ENCODE data around the gene NFE2L2. TPM values are rescaled to one million over a fixed set of nuclear protein-coding genes. Genes with fewer than 3 reads are reported as not detected.
"Not testable (repeated sequence)": the region's sequence is repeated elsewhere in the genome, so short reads cannot be mapped to it uniquely, and the experiment has no call there.

The NFE2L2 gene
- total RNA-seq, 2 donors from 2014 or later: 45.1 to 55.4 TPM

DNA sequence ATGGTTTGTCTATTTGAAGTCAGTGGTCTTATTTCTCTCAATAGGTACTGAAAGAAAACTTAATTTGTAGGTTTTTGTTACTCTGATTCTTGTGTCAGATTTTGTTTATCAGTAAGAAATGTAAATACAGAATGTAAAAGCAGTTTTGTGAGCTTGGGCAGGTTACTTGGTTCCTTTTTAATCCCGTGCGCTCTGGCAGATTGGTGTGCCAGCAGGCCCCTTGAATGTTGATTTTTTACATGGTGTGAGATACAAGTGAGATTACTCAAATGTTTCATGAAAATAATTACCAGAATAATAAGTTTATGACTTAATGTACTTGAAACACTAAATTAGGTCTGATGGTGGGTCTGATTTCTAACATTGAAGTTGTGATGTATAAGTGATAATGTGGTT, 38.6 kb downstream of the NFE2L2 start:
- intact Hi-C loops (cut with DNase I): no loop called here
- 47 to 62% methylated on average over 2 of the region's 2 CpGs for WGBS, 2 donors
- no peaks in the 10 kb centered on the region for H3K4me1 ChIP-seq
- H3K27me3 ChIP-seq: no peaks in the 10 kb centered on the region
- ATAC-seq: no peak
- TF ChIP-seq POLR2A (IDR thresholded peaks at IDR 0.05) (no peak), CTCF (IDR thresholded peaks at IDR 0.05) (no peak)
- H3K9me3 ChIP-seq: no peaks in the 10 kb centered on the region
- DNase-seq: no peak
- H3K4me3 ChIP-seq: no peak overlapping the region
- peaks cover 0 to 12% of the 10 kb centered on the region in 2 donors for H3K36me3 ChIP-seq (replicated peaks in 1 of 2; ENCODE audit: insufficient read depth in 1 of 2, low read depth in 2 of 2)
- no peak overlapping the region for H3K27ac ChIP-seq

GRCh38 chr2:177223436-177223835, 41.1 kb downstream of the NFE2L2 start:
- H3K27me3 ChIP-seq, H3K9me3 ChIP-seq, H3K27ac ChIP-seq, DNase-seq, H3K4me3 ChIP-seq, H3K4me1 ChIP-seq, ATAC-seq: not testable (repeated sequence)
- intact Hi-C loops (cut with DNase I): loop anchor here (5.0 kb wide), 1 partner anchor 34 kb away; no protein-coding TSS in a partner anchor
- peaks cover 0 to 27% of the 10 kb centered on the region in 2 donors for H3K36me3 ChIP-seq (replicated peaks in 1 of 2; ENCODE audit: insufficient read depth in 1 of 2, low read depth in 2 of 2)

DNA sequence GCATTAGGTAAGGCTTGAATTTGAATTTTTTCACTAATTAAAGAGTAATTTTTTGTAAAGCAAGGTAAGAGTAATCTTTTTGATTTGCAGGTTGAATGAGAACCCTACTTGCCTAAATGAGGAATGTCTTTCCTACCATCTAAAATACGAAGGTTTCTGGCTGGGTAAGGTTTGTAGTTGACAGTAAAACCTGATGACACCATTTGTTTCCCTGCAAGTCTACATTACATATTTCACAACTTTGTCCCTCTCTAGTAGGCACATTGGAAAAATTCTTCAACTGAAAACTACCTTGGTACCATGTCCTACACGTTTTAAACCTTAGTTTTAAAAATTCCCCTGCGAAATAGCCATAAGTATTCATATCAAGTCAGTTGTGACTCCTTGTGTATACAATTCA, 42.6 kb downstream of the NFE2L2 start:
- intact Hi-C loops (cut with DNase I): loop anchor here (5.0 kb wide), 1 partner anchor 35 kb away; no protein-coding TSS in a partner anchor

GRCh38 chr2:177221534-177221933, 43.0 kb downstream of the NFE2L2 start:
- Histone ChIP-seq H3K4me1 (peaks cover 24% of the 10 kb centered on the region), H3K27me3 (no peaks in the 10 kb centered on the region), H3K27ac (no peak overlapping the region), H3K9me3 (no peaks in the 10 kb centered on the region), H3K4me3 (no peak overlapping the region), H3K36me3 (replicated peaks in 1 of 2; ENCODE audit: insufficient read depth in 1 of 2, low read depth in 2 of 2) (peaks cover 12 to 39% of the 10 kb centered on the region in 2 donors)
- TF ChIP-seq CTCF (IDR thresholded peaks at IDR 0.05) (no peak), POLR2A (IDR thresholded peaks at IDR 0.05) (no peak)
- 90 to 95% methylated on average over 3 of the region's 3 CpGs for WGBS, 2 donors
- intact Hi-C loops (cut with DNase I): loop anchor here (5.0 kb wide), 1 partner anchor 36 kb away; no protein-coding TSS in a partner anchor
- ATAC-seq (no peak), DNase-seq (no peak)

More for the DNA sequence above, 42.6 kb downstream of the NFE2L2 start:
- H3K4me3 ChIP-seq: no peak overlapping the region
- H3K27ac ChIP-seq: no peak overlapping the region
- DNase-seq (no peak), ATAC-seq (no peak)
- TF ChIP-seq POLR2A (IDR thresholded peaks at IDR 0.05) (no peak), CTCF (IDR thresholded peaks at IDR 0.05) (no peak)
- no peaks in the 10 kb centered on the region for H3K27me3 ChIP-seq
- H3K9me3 ChIP-seq: no peaks in the 10 kb centered on the region
- peaks cover 20% of the 10 kb centered on the region for H3K4me1 ChIP-seq
- H3K36me3 ChIP-seq (replicated peaks in 1 of 2; ENCODE audit: insufficient read depth in 1 of 2, low read depth in 2 of 2): peaks cover 7 to 37% of the 10 kb centered on the region in 2 donors
- WGBS, 2 donors: 91 to 94% methylated on average over 3 of the region's 3 CpGs

GRCh38 chr2:177219787-177220186, 44.7 kb downstream of the NFE2L2 start:
- intact Hi-C loops (cut with DNase I): loop anchor here (5.0 kb wide), 1 partner anchor 38 kb away; no protein-coding TSS in a partner anchor
- peaks cover 18 to 41% of the 10 kb centered on the region in 2 donors for H3K36me3 ChIP-seq (replicated peaks in 1 of 2; ENCODE audit: insufficient read depth in 1 of 2, low read depth in 2 of 2)
- not testable (repeated sequence) for H3K9me3 ChIP-seq, H3K27ac ChIP-seq, ATAC-seq, DNase-seq, H3K27me3 ChIP-seq, H3K4me3 ChIP-seq
- peaks cover 38% of the 10 kb centered on the region for H3K4me1 ChIP-seq
- WGBS, 2 donors: 60 to 75% methylated on average over 2 of the region's 2 CpGs

- H3K4me1 ChIP-seq: peaks cover 47% of the 10 kb centered on the region
- no peaks in the 10 kb centered on the region for H3K9me3 ChIP-seq
- DNase-seq: no peak
- no peak overlapping the region for H3K4me3 ChIP-seq
- H3K27me3 ChIP-seq: no peaks in the 10 kb centered on the region
- ATAC-seq: no peak
- H3K27ac ChIP-seq: no peak overlapping the region
- H3K36me3 ChIP-seq (replicated peaks in 1 of 2; ENCODE audit: insufficient read depth in 1 of 2, low read depth in 2 of 2): peaks cover 18 to 37% of the 10 kb centered on the region in 2 donors
- WGBS, 2 donors: 75 to 80% methylated on average over 5 of the region's 5 CpGs
- TF ChIP-seq POLR2A (IDR thresholded peaks at IDR 0.05) (no peak), CTCF (IDR thresholded peaks at IDR 0.05) (no peak)
- intact Hi-C loops (cut with DNase I): no loop called here
Measured at GRCh38 chr2:177217247-177217843, 47.2 kb downstream of the NFE2L2 start.
